ENCODE measurements around the gene HIPK2.

Gene HIPK2

DNA sequence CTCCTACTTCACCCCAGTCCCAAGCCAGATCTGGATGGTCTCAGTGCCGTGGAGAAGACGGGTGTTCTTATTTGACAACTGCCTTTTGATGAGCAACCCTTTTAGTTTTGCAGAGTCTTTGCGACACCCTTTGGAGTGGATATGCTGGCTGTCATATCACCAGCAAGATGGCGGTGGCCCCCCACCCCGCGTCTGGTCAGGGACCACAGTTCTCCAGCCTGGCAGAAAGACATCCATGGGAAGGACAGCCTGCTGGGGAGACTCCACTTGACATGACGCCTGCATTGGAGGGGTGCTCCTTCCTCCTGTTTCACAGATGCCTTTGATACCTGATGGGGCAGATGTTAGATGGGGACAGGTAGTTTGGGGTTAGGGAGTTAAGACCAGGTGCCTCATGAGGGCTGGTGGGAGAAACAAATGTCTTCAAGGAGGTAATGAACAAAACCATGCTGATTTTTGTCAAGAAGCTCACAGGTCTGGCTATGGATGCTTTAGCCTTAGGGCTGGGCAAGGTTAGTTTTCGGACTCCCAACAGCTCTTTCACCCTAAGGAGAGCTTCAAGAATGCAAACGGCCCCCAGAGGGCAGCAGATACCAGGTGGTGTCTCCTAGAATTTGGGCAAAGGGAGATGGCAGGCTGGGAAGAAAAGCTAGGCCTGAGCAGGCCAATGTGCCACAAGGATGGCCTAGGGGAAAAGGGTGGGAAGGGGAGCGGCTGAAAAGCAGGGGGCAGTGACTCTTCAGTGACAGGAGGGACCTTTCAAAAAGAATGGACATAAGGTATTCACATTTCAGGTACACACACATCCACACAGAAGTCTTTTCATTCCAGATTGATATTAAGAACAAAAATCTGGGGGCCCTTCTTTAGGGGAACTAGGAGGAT is 159.1 kb downstream of the HIPK2 start:
- peak; percentile 75 for ATAC-seq
- no peak for TF ChIP-seq BACH2 (CRISPR knock-in tag; IDR thresholded peaks at IDR 0.05; ENCODE audit: borderline replicate concordance)
- no peak for TF ChIP-seq ZNF565 (CRISPR knock-in tag; conservative IDR thresholded peaks at IDR 0.05; ENCODE audit: low read depth)
- TF ChIP-seq ARNTL (CRISPR knock-in tag; IDR thresholded peaks at IDR 0.05; ENCODE audit: borderline replicate concordance, low read depth) = no peak
- TF ChIP-seq PPARA (CRISPR knock-in tag; IDR thresholded peaks at IDR 0.05; ENCODE audit: borderline replicate concordance) = no peak
- TF ChIP-seq RARB (CRISPR knock-in tag; IDR thresholded peaks at IDR 0.05) = no peak
- no peak for TF ChIP-seq CSDC2 (CRISPR knock-in tag; IDR thresholded peaks at IDR 0.05)
- no peak for TF ChIP-seq TCF4 (CRISPR knock-in tag; IDR thresholded peaks at IDR 0.05; ENCODE audit: borderline replicate concordance)
- TF ChIP-seq, protein P1, sequence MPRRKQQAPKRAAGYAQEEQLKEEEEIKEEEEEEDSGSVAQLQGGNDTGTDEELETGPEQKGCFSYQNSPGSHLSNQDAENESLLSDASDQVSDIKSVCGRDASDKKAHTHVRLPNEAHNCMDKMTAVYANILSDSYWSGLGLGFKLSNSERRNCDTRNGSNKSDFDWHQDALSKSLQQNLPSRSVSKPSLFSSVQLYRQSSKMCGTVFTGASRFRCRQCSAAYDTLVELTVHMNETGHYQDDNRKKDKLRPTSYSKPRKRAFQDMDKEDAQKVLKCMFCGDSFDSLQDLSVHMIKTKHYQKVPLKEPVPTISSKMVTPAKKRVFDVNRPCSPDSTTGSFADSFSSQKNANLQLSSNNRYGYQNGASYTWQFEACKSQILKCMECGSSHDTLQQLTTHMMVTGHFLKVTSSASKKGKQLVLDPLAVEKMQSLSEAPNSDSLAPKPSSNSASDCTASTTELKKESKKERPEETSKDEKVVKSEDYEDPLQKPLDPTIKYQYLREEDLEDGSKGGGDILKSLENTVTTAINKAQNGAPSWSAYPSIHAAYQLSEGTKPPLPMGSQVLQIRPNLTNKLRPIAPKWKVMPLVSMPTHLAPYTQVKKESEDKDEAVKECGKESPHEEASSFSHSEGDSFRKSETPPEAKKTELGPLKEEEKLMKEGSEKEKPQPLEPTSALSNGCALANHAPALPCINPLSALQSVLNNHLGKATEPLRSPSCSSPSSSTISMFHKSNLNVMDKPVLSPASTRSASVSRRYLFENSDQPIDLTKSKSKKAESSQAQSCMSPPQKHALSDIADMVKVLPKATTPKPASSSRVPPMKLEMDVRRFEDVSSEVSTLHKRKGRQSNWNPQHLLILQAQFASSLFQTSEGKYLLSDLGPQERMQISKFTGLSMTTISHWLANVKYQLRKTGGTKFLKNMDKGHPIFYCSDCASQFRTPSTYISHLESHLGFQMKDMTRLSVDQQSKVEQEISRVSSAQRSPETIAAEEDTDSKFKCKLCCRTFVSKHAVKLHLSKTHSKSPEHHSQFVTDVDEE (CRISPR knock-in tag; IDR thresholded peaks at IDR 0.05) = no peak
- TF ChIP-seq ESRRG (CRISPR knock-in tag; IDR thresholded peaks at IDR 0.05) = no peak
- no peak for TF ChIP-seq ZFP3 (CRISPR knock-in tag; IDR thresholded peaks at IDR 0.05)
- TF ChIP-seq ZNF70 (CRISPR knock-in tag; IDR thresholded peaks at IDR 0.05) = no peak
- no peak for TF ChIP-seq TOX (CRISPR knock-in tag; IDR thresholded peaks at IDR 0.05; ENCODE audit: borderline replicate concordance)
- TF ChIP-seq GLIS3 (CRISPR knock-in tag; IDR thresholded peaks at IDR 0.05) = no peak
- TF ChIP-seq, protein P2, sequence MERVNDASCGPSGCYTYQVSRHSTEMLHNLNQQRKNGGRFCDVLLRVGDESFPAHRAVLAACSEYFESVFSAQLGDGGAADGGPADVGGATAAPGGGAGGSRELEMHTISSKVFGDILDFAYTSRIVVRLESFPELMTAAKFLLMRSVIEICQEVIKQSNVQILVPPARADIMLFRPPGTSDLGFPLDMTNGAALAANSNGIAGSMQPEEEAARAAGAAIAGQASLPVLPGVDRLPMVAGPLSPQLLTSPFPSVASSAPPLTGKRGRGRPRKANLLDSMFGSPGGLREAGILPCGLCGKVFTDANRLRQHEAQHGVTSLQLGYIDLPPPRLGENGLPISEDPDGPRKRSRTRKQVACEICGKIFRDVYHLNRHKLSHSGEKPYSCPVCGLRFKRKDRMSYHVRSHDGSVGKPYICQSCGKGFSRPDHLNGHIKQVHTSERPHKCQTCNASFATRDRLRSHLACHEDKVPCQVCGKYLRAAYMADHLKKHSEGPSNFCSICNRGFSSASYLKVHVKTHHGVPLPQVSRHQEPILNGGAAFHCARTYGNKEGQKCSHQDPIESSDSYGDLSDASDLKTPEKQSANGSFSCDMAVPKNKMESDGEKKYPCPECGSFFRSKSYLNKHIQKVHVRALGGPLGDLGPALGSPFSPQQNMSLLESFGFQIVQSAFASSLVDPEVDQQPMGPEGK (CRISPR knock-in tag; IDR thresholded peaks at IDR 0.05; ENCODE audit: borderline replicate concordance) = no peak
- TF ChIP-seq, protein P3, sequence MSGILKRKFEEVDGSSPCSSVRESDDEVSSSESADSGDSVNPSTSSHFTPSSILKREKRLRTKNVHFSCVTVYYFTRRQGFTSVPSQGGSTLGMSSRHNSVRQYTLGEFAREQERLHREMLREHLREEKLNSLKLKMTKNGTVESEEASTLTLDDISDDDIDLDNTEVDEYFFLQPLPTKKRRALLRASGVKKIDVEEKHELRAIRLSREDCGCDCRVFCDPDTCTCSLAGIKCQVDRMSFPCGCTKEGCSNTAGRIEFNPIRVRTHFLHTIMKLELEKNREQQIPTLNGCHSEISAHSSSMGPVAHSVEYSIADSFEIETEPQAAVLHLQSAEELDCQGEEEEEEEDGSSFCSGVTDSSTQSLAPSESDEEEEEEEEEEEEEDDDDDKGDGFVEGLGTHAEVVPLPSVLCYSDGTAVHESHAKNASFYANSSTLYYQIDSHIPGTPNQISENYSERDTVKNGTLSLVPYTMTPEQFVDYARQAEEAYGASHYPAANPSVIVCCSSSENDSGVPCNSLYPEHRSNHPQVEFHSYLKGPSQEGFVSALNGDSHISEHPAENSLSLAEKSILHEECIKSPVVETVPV (CRISPR knock-in tag; IDR thresholded peaks at IDR 0.05) = no peak
- TF ChIP-seq, protein P4, sequence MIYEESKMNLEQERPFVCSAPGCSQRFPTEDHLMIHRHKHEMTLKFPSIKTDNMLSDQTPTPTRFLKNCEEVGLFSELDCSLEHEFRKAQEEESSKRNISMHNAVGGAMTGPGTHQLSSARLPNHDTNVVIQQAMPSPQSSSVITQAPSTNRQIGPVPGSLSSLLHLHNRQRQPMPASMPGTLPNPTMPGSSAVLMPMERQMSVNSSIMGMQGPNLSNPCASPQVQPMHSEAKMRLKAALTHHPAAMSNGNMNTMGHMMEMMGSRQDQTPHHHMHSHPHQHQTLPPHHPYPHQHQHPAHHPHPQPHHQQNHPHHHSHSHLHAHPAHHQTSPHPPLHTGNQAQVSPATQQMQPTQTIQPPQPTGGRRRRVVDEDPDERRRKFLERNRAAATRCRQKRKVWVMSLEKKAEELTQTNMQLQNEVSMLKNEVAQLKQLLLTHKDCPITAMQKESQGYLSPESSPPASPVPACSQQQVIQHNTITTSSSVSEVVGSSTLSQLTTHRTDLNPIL (CRISPR knock-in tag; IDR thresholded peaks at IDR 0.05; ENCODE audit: low read depth) = no peak
- no peak for TF ChIP-seq OSR1 (CRISPR knock-in tag; IDR thresholded peaks at IDR 0.05)
- TF ChIP-seq, protein P5, sequence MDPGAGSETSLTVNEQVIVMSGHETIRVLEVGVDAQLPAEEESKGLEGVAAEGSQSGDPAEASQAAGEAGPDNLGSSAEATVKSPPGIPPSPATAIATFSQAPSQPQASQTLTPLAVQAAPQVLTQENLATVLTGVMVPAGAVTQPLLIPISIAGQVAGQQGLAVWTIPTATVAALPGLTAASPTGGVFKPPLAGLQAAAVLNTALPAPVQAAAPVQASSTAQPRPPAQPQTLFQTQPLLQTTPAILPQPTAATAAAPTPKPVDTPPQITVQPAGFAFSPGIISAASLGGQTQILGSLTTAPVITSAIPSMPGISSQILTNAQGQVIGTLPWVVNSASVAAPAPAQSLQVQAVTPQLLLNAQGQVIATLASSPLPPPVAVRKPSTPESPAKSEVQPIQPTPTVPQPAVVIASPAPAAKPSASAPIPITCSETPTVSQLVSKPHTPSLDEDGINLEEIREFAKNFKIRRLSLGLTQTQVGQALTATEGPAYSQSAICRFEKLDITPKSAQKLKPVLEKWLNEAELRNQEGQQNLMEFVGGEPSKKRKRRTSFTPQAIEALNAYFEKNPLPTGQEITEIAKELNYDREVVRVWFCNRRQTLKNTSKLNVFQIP (CRISPR knock-in tag; IDR thresholded peaks at IDR 0.05; ENCODE audit: borderline replicate concordance, low read depth) = no peak

DNA sequence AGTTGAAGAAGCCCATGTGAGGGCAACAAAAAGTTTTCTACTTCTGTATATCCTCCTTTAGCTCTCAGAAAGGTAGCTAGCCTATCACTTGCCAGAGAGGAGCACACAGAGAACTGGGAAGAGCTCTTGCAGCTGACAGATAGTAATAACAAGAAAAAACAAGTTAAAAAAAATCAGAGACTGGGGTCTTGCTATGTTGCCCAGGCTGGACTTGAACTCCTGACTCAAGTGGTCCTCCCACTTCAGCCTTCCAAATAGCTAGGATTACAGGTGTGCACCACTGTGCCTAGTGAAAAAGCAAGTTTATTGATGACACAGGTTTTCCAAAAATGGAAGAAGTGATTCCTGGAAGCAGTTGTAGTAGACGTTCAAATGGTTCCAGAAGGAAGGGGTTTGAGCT is 160.7 kb downstream of the HIPK2 start:
- no peak for ATAC-seq
- TF ChIP-seq ARNTL (CRISPR knock-in tag; IDR thresholded peaks at IDR 0.05; ENCODE audit: borderline replicate concordance, low read depth) (no peak), ZFP3 (CRISPR knock-in tag; IDR thresholded peaks at IDR 0.05) (no peak), ZC3H10 (CRISPR knock-in tag; IDR thresholded peaks at IDR 0.05) (no peak), TCF4 (CRISPR knock-in tag; IDR thresholded peaks at IDR 0.05; ENCODE audit: borderline replicate concordance) (no peak), OSR1 (CRISPR knock-in tag; IDR thresholded peaks at IDR 0.05) (no peak), BACH2 (CRISPR knock-in tag; IDR thresholded peaks at IDR 0.05; ENCODE audit: borderline replicate concordance) (no peak), ISL1 (CRISPR knock-in tag; IDR thresholded peaks at IDR 0.05) (no peak), TOX (CRISPR knock-in tag; IDR thresholded peaks at IDR 0.05; ENCODE audit: borderline replicate concordance) (no peak), ESRRG (CRISPR knock-in tag; IDR thresholded peaks at IDR 0.05) (no peak), RARB (CRISPR knock-in tag; IDR thresholded peaks at IDR 0.05) (no peak), PPARA (CRISPR knock-in tag; IDR thresholded peaks at IDR 0.05; ENCODE audit: borderline replicate concordance) (no peak), GLIS3 (CRISPR knock-in tag; IDR thresholded peaks at IDR 0.05) (no peak), ZNF70 (CRISPR knock-in tag; IDR thresholded peaks at IDR 0.05) (no peak), ZFP30 (CRISPR knock-in tag; IDR thresholded peaks at IDR 0.05) (no peak)
- TF ChIP-seq, protein P3 (CRISPR knock-in tag; IDR thresholded peaks at IDR 0.05) = no peak
- TF ChIP-seq, protein P1 (CRISPR knock-in tag; IDR thresholded peaks at IDR 0.05) = no peak
- TF ChIP-seq, protein P5 (CRISPR knock-in tag; IDR thresholded peaks at IDR 0.05; ENCODE audit: borderline replicate concordance, low read depth) = no peak
